Measurements from ENCODE around the gene ZFYVE26.
"Not testable (repeated sequence)": the region's sequence is repeated elsewhere in the genome, so short reads cannot be mapped to it uniquely, and the experiment has no call there.

ZFYVE26 gene

GRCh38 chr14:67704484-67705089, 111.8 kb downstream of the ZFYVE26 start:
- peak; percentile 49 to 75 for DNase-seq

DNA sequence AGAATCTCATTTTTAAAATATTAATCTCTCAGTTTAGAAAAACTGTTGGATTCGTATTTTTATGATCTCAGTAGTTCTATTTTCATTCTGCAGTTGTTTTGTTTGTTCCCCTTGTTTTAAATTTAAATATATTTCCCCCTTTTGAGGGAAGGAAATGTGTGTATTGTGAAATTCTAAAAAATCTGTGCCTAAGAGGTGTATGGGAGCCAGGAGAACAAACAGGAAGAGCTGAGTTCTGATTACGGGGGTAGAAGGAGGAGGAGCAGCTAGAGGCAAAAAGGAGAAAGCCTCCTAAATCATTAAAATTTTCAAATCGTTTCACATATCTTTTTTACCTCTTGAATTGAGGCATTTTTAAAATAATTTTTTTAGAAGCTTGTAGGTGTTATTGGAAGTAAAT, 112.4 kb downstream of the ZFYVE26 start:
- DNase-seq: peak; percentile 57 to 65

- DNase-seq: not testable (repeated sequence)
Observed at GRCh38 chr14:67701492-67701891, 114.9 kb downstream of the ZFYVE26 start, which contains the start of gene RDH12. Gene RDH12, plus strand, starts transcription at chr14:67701886. Its CDS starts 20,757 bp downstream, at chr14:67722643.

GRCh38 chr14:67698179-67698578, 118.2 kb downstream of the ZFYVE26 start:
- DNase-seq: no peak

DNA sequence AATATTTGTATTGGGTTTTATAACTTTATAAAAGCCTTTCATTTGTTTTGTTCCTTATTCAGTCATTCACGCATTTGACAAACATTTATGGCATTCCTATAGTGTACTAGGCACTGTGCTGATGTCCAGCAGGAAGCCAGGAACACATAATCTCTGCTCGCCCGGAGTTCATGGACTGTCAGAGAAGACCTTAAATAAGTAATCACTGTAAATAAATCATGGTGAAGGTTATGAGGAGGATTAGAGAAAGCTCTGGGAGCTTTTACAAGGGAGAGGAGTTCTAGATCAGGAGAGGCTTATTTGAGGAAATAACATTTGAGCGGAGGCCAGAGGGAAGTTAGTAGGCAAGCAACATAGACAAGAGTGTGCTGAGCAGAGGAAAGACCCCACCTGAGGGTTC, 119.4 kb downstream of the ZFYVE26 start:
- DNase-seq: peak in 1 of 2 donors; percentile 13

Data from inflammatory macrophage treated with lipopolysaccharide for 1 hour (primary cell).